Measurements from ENCODE around the gene FRMD4A. TPM values are rescaled to one million over a fixed set of nuclear protein-coding genes. Genes with fewer than 3 reads are reported as not detected.

FRMD4A gene
- total RNA-seq, 1 experiment from 2014 or later: 18.3 TPM

DNA sequence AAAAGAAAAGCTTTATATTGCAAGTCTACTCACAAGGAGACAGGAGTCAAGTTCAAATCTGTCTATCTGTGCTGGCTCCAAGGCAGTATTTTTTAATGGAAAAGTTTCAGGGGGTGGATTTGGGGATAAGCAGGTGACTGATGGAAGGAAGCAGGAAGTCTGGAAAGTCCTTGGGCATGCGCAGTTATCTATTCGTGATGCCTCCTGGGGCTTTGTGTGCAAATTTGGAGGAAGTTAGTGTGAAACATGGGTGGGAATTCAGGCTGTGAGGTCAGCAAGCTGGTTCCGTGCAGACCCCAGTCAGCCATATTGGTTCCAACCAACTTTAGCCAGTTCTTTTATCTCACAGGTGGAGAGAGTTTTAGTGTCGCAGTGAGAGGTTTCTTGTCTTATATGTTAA, 140.0 kb downstream of the FRMD4A start:
- Histone ChIP-seq H3K27me3 (ENCODE audit: insufficient read depth, low read depth) (no peaks in the 10 kb centered on the region), H3K9me2 (ENCODE audit: insufficient read depth) (no peaks in the 10 kb centered on the region), H3K4me1 (replicated peaks; ENCODE audit: insufficient read depth) (0 out of 2 replicates have a peak, but pooled peaks cover 5% of the 10 kb centered on the region), H3K79me2 (ENCODE audit: low read depth) (no peaks in the 10 kb centered on the region), H3K9me3 (ENCODE audit: insufficient read depth, low read depth) (no peaks in the 10 kb centered on the region), H3F3A (ENCODE audit: insufficient read depth, low read depth) (peaks cover 7% of the 10 kb centered on the region; the same call in 1 of the 2 replicates), H3K27ac (no peak overlapping the region), H3K36me3 (ENCODE audit: low read depth) (no peaks in the 10 kb centered on the region), H3K4me3 (no peak overlapping the region), H4K20me1 (ENCODE audit: insufficient read depth) (no peaks in the 10 kb centered on the region), H2AFZ (no peak overlapping the region), H3K4me2 (no peak overlapping the region)
- no peak for TF ChIP-seq EZH2 (IDR thresholded peaks at IDR 0.05; ENCODE audit: low read depth)
- TF ChIP-seq, protein P1, sequence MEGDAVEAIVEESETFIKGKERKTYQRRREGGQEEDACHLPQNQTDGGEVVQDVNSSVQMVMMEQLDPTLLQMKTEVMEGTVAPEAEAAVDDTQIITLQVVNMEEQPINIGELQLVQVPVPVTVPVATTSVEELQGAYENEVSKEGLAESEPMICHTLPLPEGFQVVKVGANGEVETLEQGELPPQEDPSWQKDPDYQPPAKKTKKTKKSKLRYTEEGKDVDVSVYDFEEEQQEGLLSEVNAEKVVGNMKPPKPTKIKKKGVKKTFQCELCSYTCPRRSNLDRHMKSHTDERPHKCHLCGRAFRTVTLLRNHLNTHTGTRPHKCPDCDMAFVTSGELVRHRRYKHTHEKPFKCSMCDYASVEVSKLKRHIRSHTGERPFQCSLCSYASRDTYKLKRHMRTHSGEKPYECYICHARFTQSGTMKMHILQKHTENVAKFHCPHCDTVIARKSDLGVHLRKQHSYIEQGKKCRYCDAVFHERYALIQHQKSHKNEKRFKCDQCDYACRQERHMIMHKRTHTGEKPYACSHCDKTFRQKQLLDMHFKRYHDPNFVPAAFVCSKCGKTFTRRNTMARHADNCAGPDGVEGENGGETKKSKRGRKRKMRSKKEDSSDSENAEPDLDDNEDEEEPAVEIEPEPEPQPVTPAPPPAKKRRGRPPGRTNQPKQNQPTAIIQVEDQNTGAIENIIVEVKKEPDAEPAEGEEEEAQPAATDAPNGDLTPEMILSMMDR (conservative IDR thresholded peaks at IDR 0.05): no peak
- CTCF ChIA-PET: interaction anchor here (0.7 kb wide), 1 partner anchor 19 kb away, joined by 3 read pairs; no protein-coding TSS in a partner anchor
- intact Hi-C loops (cut with micrococcal nuclease; ENCODE audit: unreplicated experiment): no loop called here
- POLR2A ChIA-PET (ENCODE audit: unreplicated experiment): no interaction called here
- no peak for DNase-seq
- no TSS peak for BruUV-seq (replicated peaks)

DNA sequence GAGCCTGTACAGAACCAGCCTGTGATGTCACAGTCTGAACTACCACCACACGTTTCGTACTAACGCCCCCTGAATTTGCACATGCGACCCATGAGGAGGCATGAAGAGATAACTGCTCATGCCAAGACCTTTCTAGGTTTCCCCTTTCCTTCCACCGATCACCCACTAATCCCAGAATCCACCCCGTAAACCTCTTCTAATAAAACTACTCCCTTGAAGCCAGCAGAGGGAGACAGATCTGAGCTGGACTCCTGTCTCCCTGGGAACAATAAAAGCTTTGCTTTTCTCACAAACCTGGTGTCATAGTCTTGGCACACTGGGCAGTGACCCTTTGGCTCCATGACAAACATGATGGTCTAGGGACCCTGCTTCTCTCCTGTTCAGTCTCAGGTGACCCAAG, 144.5 kb downstream of the FRMD4A start:
- no peaks in the 10 kb centered on the region for H3K36me3 ChIP-seq (ENCODE audit: low read depth)
- POLR2A ChIA-PET (ENCODE audit: unreplicated experiment): interaction anchor here (0.7 kb wide), 1 partner anchor 39 kb away, joined by 3 read pairs; no protein-coding TSS in a partner anchor
- no peaks in the 10 kb centered on the region for H4K20me1 ChIP-seq (ENCODE audit: insufficient read depth)
- CTCF ChIA-PET: interaction anchor here (0.6 to 0.7 kb wide), 3 partner anchors 141 to 495 kb away, joined by 3 to 7 read pairs (median 5); no protein-coding TSS in a partner anchor
- DNase-seq: no peak
- no peaks in the 10 kb centered on the region for H3K9me2 ChIP-seq (ENCODE audit: insufficient read depth)
- H3K27ac ChIP-seq: no peak overlapping the region
- intact Hi-C loops (cut with micrococcal nuclease; ENCODE audit: unreplicated experiment): no loop called here
- no TSS peak for BruUV-seq (replicated peaks)
- no peaks in the 10 kb centered on the region for H3K27me3 ChIP-seq (ENCODE audit: insufficient read depth, low read depth)
- H3F3A ChIP-seq (ENCODE audit: insufficient read depth, low read depth): peaks cover 19% of the 10 kb centered on the region; the same call in 1 of the 2 replicates
- TF ChIP-seq EZH2 (IDR thresholded peaks at IDR 0.05; ENCODE audit: low read depth): no peak
- TF ChIP-seq, protein P1 (conservative IDR thresholded peaks at IDR 0.05): peak; percentile 30; the same call in 1 of the 2 replicates
- H2AFZ ChIP-seq: no peak overlapping the region
- no peaks in the 10 kb centered on the region for H3K79me2 ChIP-seq (ENCODE audit: low read depth)
- H3K4me3 ChIP-seq: no peak overlapping the region
- peak overlapping the region; percentile 23; the same call in 1 of the 2 replicates for H3K4me2 ChIP-seq
- H3K9me3 ChIP-seq (ENCODE audit: insufficient read depth, low read depth): no peaks in the 10 kb centered on the region
- peaks cover 10% of the 10 kb centered on the region; the same call in 1 of the 2 replicates for H3K4me1 ChIP-seq (replicated peaks; ENCODE audit: insufficient read depth)

DNA sequence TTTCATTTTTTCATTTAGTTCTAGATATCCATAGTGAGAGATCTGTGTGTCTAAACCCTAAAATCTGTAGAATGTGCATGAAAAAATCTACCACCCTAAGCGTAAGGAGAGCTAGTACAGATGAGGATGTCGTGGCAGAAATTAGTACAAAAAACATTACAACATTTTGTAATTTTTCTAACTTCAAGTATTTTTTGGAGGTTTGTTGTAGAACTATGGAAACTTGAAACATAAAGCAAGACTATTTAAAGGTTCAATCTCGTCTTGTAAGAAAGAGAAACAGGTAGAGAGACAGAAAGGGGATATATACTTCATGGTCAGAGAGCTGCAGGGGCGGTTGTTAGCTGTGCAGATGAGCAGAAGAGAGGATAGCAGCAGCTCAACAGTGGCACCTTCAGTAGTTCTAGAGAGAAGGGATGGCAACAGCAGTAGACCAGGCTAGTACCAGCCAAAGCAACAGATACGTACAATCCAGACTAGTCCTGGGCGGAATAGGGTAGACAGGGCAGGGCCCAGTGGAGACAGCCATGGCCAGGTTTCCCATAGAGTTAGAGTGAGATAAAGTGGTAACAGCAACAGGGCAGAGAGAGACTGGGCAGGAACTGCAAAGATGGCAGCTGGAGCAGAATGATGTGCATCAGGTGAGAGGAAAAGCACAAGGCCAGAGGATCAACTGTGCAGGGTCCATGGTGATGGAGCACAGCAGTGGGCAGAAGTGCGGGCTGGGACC, 145.2 kb downstream of the FRMD4A start:
- peaks cover 10% of the 10 kb centered on the region; the same call in 1 of the 2 replicates for H3K4me1 ChIP-seq (replicated peaks; ENCODE audit: insufficient read depth)
- peak overlapping the region; percentile 42; the same call in 1 of the 2 replicates for H2AFZ ChIP-seq
- intact Hi-C loops (cut with micrococcal nuclease; ENCODE audit: unreplicated experiment): no loop called here
- no peaks in the 10 kb centered on the region for H3K9me3 ChIP-seq (ENCODE audit: insufficient read depth, low read depth)
- ChIA-PET CTCF (interaction anchor here (0.6 to 0.7 kb wide), 3 partner anchors 141 to 494 kb away, joined by 3 to 7 read pairs (median 5); no protein-coding TSS in a partner anchor), POLR2A (ENCODE audit: unreplicated experiment) (interaction anchor here (0.7 to 0.9 kb wide), 6 partner anchors 40 to 528 kb away, joined by 3 to 7 read pairs (median 4); no protein-coding TSS in a partner anchor)
- H4K20me1 ChIP-seq (ENCODE audit: insufficient read depth): no peaks in the 10 kb centered on the region
- H3K27me3 ChIP-seq (ENCODE audit: insufficient read depth, low read depth): no peaks in the 10 kb centered on the region
- H3K27ac ChIP-seq: peak overlapping the region; percentile 95
- H3K4me2 ChIP-seq: peak overlapping the region; percentile 74
- H3K9me2 ChIP-seq (ENCODE audit: insufficient read depth): no peaks in the 10 kb centered on the region
- no peak for TF ChIP-seq EZH2 (IDR thresholded peaks at IDR 0.05; ENCODE audit: low read depth)
- TF ChIP-seq, protein P1 (conservative IDR thresholded peaks at IDR 0.05): no peak
- no peaks in the 10 kb centered on the region for H3K79me2 ChIP-seq (ENCODE audit: low read depth)
- TSS peak; percentile 100 for BruUV-seq (replicated peaks)
- peak; percentile 23 to 91 for DNase-seq
- H3K36me3 ChIP-seq (ENCODE audit: low read depth): no peaks in the 10 kb centered on the region
- peaks cover 19% of the 10 kb centered on the region; the same call in 1 of the 2 replicates for H3F3A ChIP-seq (ENCODE audit: insufficient read depth, low read depth)
- H3K4me3 ChIP-seq: peak overlapping the region; percentile 24; the same call in 1 of the 2 replicates
